Measurements from ENCODE around the gene BMS1.
"Not testable (repeated sequence)": the region's sequence is repeated elsewhere in the genome, so short reads cannot be mapped to it uniquely, and the experiment has no call there.

Gene BMS1

DNA sequence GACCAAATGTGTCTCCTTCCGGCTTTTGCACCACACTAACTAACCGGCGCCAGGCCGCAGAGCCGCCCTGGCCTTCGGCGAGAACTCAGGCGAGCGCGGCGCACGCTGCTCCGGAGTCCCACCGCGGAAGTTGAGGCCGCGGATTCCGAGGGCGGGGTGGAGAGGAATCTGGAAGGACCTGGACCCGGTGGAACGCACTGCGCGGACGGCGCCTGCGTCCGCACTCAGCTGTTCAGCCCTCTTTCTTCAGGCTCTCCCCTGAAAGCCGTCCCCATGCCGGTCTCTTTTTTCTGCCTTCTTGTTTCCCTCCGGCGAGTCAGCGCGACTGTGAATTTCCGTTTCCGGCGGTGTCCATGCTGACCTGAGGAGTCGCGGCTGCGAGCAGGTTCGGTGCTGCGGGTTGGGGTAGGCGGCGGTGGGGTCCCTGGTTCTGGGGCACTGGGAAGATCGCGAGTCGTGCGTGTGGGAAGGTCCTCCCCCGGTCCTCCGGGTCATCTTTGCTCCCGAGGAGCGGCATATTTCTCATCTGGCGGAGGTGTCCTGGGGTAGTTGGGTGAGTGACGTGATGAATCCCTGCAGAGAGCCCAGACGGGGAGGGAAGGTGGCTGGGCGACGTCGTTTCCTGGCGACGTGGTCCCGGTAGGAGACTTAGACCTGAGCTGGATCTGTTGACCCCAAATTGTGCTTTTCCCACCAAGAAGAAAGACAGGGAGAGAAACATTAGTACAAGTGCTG, at the start of gene BMS1:
TSS of gene BMS1 (plus strand) at position 350 of the 735 bp plus-strand sequence. CDS start 1,600 bp downstream, outside the sequence.
- peak; percentile 73 for DNase-seq (ENCODE audit: low read depth)

- no peak for DNase-seq (ENCODE audit: low read depth)
Observed at GRCh38 chr10:42734536-42734935, 48.1 kb upstream of the BMS1 start.

GRCh38 chr10:42738679-42739078, 43.9 kb upstream of the BMS1 start:
- DNase-seq (ENCODE audit: low read depth): no peak

DNA sequence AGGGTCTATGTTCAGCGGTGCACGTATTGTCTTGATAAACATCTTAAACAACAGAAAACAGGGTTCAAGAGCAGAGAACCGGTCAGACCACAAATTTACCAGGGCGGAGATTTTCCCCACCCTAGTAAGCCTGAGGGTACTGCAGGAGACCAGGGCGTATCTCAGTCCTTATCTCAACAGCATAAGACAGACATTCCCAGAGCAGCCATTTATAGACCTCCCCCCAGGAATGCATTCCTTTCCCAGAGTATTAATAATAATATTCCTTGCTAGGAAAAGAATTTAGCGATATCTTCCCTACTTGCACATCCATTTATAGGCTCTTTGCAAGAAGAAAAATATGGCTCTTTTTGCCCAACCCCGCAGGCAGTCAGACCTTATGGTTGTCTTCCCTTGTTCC, 41.1 kb upstream of the BMS1 start:
- not testable (repeated sequence) for DNase-seq (ENCODE audit: low read depth)

DNA sequence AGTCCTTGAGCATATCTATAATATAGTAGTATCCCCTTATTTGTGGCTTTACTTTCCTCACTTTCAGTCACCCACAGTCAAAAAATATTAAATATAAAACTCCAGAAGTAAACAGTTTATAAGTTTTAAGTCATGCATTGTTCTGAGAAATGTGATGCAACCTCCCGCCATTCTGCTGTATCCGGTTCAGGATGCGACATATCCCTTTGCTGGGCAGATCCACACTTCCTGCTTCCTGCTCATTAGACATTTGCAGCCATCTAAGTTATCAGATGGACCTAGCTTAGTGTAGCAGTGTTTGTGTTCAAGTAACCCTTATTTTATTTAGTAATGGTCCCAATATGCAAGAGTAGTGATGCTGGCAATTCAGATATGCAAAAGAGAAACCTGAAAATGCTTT, 38.9 kb upstream of the BMS1 start:
- no peak for DNase-seq (ENCODE audit: low read depth)

DNA sequence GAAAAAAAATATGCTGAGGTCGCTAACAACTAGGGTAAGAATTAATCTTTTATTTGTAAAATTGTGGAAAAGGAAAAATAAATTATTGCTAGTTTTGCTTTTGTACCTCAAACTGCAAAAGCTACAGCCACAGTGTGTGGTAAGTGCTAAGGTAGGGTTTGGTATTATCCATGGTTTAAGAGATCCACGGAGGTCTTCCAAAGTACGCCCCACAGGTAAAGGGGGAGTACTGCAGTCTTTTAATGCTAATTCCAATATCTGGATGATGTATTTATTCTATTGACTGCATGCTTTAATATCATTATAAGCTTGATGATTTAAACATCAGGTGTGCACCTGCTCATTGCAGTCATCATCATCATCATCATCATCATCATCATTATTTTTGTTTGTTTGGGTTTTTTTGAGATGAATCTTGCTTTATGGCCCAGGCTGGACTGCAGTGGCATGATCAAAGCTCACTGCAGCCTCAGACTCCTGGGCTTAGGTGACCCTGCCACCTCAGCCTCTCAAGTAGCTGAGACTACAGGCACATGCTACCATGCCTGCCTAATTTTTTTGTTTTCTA, 38.4 kb upstream of the BMS1 start:
- no peak for DNase-seq (ENCODE audit: low read depth)

DNA sequence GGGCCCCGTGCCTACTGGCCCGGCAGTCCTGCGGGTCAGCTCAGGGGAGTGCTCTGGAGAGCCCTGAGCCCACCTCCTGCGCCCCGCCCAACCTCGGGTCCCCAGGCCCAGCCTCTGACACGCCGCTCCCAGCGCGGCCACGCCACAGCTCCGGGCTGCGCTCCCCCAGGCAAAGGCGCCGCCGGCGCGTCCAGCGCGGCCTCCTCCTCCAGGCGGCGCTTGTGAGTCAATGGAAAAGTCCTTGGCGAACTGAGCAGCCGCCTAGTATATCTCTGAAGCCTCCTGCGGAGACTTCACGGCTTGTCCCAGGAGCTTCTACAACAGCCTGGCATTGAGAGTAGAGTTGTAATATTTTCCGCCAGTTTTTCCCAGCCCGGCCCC, 29.5 kb upstream of the BMS1 start:
- peak; percentile 54 for DNase-seq (ENCODE audit: low read depth)

DNA sequence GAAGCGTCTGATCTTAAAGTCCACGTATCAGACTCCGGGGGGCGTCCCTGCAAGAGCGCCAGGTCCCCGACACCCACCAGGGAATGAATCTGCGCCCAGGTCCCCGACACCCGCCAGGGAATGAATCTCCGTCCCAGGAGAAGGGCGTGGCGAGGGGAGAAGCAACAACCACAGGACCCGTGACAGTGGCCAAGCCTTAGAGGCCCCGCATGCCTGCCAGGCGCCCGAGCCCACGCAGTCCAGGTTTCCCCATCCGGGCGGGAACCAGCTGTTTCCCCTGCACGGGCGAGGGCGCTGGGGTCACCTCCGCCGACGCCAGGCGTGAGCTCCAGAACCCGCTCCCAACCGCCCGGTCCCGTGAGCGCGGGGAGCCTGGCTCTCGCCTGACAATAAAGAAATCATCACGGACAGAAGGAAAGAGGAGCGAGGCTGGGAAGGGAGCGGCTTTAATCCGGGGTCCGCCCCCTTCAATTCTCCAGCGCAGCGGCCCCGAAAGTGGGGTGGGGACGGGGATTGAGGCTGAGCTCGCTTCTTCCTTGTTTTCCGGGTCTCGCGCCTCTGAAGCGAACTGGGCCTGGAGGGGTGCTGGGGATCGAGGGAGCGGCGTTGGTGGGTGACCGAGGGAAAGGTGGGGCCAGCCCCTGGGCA, 29.0 kb upstream of the BMS1 start:
- DNase-seq (ENCODE audit: low read depth): no peak

- no peak for DNase-seq (ENCODE audit: low read depth)
Observed at GRCh38 chr10:42754155-42755027, 28.2 kb upstream of the BMS1 start.

DNA sequence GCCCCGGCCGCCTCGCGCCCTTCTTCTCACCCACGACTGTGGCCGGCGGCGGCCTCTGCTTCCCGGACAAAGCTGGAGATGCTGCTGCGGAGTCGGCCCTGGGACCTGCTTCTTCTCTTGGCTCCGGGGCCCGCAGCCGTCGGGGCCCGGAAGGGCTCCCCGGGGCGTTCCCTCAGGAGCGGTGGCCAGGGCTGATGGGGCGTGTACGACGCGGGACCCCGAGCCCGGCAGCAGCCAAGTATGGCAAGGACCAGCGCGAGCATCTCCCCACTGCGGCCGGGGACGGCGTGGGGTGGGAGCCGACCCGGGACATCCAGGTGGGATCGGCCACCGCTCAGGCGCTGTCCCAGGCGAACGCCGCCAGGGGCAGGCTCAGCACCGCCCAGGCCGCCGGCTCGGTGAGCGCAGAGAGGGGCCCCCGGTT, 27.6 kb upstream of the BMS1 start:
- no peak for DNase-seq (ENCODE audit: low read depth)

DNA sequence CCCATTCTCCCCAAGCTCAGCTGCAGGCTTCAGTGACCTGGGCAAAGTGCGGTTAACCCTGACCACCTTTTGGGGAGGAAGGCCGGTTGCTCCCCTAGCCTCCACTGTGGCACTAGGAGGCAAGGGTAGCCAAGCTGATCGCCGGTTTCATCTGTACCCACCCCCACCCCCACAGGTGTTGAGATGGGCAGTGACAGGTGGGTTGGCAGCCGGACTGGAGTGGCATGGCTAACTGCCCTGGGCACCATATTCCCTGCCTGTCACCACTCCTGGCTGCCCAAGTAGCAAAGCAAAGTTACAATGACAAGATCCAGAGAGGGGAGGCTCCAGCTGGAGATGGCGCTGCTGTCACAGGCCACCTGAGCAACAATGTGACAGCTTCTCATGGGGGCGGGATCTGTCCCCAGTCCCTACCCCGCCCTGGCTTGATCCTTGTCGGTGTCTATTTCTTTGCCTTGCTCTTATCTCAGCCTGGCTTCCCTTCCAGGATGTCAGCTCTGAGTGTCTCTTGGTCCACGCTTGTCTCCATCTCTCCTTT, 27.0 kb upstream of the BMS1 start:
- no peak for DNase-seq (ENCODE audit: low read depth)

GRCh38 chr10:42767906-42768305, 14.7 kb upstream of the BMS1 start:
- no peak for DNase-seq (ENCODE audit: low read depth)

GRCh38 chr10:42768581-42769152, 13.9 kb upstream of the BMS1 start:
- no peak for DNase-seq (ENCODE audit: low read depth)

DNA sequence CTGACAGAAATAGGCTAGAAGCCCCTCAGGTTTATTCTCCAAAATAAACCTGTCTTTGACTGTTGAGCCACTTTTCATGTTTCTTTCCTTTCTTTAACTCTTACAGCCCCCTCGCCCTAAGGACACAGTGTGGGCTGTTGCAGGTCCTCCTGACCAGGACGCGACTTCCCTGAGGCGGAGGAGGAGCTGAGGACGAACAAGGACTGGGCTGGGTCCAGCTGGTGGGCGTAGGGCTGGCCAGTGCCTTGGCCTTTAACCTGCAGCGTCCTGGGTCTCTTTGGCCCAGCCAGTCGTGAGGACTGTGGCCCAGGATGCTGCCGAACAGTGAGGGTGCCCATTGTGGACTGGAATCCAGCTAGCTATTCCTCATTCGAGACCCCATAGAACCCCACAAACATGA, 13.4 kb upstream of the BMS1 start:
- DNase-seq (ENCODE audit: low read depth): no peak

DNA sequence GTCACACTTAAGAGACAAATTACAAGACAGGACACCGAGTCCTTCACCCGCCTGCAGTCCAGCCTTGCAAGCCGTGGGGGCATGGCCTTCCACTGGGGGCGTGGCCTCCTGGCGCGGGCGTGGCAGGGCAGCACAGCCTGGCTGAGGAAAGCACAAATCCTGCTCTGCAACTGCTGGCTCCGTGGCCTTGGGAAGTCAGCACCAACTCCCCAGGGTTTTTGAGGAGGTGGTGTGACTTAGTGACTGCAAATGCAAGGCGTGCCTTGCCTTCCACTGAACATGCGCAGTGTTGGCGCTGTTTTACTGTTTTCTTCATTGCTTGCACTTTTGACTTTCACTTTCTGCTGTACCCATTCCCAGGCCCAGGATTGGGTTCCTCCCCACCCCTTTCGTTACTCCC, 12.9 kb upstream of the BMS1 start:
- DNase-seq (ENCODE audit: low read depth): no peak

GRCh38 chr10:42776681-42777080, 5.9 kb upstream of the BMS1 start:
- DNase-seq (ENCODE audit: low read depth): no peak

GRCh38 chr10:42780456-42780855, 2.1 kb upstream of the BMS1 start:
- no peak for DNase-seq (ENCODE audit: low read depth)

GRCh38 chr10:42781893-42782445, 626 bp upstream of the BMS1 start:
- no peak for DNase-seq (ENCODE audit: low read depth)

DNA sequence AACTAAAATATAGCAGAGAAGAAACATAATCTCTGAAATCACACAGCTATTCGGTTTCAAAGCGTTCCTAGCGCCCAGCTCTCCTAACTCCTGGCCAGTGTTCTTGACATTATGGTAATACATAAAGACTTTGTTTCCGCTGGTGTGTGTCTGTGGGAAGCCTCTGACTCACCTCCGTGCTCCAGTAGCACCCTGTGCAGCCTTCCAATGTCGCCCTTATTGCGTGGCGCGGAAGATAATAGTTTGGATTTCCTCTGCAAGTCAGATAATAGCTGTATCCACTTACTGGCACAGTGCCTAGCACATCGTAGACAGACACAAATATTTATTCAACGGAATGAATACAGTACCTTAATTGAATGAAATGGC, 570 bp downstream of the BMS1 start:
- DNase-seq (ENCODE audit: low read depth): no peak

GRCh38 chr10:42785759-42786158, 3.2 kb downstream of the BMS1 start:
- DNase-seq (ENCODE audit: low read depth): no peak

DNA sequence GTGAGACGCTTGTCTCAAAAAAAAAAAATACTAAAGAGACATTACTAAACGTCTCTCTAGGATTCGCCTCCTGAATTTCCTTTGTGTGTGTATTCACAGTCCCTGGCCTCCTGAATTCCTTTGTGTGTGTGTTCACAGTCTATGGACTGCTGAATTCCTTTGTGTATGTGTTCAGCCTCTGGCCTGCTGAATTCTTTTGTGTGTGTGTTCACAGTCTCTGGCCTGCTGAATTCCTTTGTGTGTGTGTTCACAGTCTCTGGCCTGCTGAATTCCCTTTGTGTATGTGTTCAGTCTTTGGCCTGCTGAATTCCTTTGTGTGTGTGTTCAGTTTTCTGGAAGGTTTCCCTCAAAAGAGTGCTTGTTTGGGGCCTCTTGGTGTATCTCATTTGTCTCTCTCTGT, 8.2 kb downstream of the BMS1 start:
- no peak for DNase-seq (ENCODE audit: low read depth)

GRCh38 chr10:42795701-42796100, 13.1 kb downstream of the BMS1 start:
- DNase-seq (ENCODE audit: low read depth): no peak
